ENCODE data around the gene TBC1D22A. TPM values are rescaled to one million over a fixed set of nuclear protein-coding genes. Genes with fewer than 3 reads are reported as not detected.
"Not testable (repeated sequence)": the region's sequence is repeated elsewhere in the genome, so short reads cannot be mapped to it uniquely, and the experiment has no call there.

Gene TBC1D22A
- total RNA-seq, 1 donor from 2014 or later, result 15.8 TPM

DNA sequence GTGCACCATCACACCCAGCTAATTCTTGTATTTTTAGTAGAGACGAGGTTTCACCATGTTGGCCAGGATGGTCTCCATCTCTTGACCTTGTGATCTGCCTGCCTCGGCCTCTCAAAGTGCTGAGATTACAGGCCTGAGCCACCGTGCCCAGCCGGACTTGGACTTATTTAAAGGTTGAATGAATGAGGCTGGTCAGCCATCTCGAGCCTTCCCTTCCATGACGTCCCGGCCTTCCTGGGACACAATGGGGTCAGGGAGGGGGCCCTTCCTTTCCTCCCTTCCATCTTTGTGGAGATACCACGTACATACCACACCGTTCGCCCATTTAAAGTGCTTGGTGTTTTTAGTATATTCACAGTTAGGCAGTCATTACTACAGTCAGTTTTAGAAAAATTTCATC is 19.8 kb downstream of the TBC1D22A start:
- ATAC-seq; DNase-seq; intact Hi-C loops (cut with micrococcal nuclease): not testable (repeated sequence)

DNA sequence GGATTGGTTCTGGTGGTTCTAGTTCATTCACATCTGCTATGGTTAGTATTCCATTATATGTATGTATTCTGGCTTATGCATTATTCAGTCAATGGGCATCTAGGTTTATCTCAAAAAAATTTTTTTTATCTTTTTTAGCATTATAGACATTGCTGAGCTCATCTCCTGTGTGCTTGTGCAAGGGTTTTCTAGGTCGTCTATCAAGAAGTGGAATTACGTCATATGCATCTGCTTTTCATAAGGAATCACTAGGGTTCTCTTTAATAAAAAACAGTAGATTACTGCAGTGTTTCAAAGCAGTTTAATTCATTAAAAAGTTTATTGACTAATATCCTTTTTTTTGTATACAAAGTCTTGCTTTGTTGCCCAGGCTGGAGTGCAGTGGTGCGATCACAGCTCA is 21.3 kb downstream of the TBC1D22A start:
- DNase-seq, result no peak
- ATAC-seq, result no peak
- intact Hi-C loops (cut with micrococcal nuclease), result no loop called here

DNA sequence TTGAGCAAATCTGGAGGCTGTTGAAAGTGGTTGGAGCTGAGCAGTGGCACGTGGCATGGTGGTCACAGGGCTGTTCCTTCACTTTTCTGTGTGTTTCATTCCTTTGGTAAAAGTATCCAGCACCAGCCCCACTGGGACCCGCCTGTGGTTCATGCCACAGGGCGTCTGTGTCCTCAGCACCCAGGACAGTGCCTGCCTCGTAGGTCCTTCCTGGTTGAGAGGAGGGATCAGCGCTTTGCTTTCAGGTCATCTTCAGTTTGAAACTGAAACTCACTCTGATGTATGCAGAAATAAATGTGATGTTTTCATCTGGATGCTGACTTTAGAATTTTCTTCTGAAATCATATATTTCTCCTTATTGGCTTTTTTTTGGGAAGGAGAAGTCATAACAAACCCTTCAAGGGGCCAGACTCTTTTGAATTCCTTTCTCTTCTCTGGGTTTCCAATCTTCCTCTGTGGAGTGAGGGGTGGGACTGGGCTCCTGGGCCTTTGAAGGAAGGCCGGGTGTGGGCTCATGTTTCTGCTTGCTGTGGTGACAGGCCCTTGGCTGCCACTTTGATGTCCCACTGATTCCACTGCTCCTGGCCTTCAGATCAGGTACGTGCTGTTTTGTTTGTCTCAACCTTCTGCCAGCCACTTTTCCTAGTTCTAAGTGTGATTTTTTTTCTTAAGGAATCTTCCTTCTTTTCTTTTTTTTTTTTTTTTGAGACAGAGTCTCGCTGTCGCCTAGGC is 26.2 kb downstream of the TBC1D22A start:
- intact Hi-C loops (cut with micrococcal nuclease), result no loop called here
- DNase-seq (no peak), ATAC-seq (peak; percentile 66)

DNA sequence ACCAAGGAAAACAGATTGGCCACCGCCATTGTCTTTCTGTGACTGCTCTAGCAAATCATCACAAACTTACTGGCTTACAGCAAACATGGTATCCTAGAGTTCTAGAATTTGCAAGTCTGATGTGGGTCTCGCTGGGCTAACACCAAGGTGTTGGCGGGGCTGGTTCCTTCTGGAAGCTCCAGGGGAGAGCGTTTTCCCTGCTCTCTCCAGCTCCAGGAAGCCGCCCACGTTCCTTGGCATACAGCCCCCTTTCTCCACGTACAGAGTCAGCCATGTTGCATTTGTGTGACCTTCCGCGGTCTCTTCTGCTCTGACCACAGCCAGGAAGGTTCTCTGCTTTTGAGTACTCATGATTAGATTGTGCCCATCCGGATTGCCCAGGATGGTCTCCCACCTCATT is 27.5 kb downstream of the TBC1D22A start:
- intact Hi-C loops (cut with micrococcal nuclease), result no loop called here
- no peak for DNase-seq
- no peak for ATAC-seq

- intact Hi-C loops (cut with micrococcal nuclease), result no loop called here
- ATAC-seq (peak; percentile 57), DNase-seq (peak; percentile 60)
Measured at GRCh38 chr22:46791201-46791731, 28.8 kb downstream of the TBC1D22A start.

- peak; percentile 8 for ATAC-seq
- DNase-seq, result no peak
- intact Hi-C loops (cut with micrococcal nuclease), result no loop called here
Measured at GRCh38 chr22:46792061-46792796, 29.8 kb downstream of the TBC1D22A start.

DNA sequence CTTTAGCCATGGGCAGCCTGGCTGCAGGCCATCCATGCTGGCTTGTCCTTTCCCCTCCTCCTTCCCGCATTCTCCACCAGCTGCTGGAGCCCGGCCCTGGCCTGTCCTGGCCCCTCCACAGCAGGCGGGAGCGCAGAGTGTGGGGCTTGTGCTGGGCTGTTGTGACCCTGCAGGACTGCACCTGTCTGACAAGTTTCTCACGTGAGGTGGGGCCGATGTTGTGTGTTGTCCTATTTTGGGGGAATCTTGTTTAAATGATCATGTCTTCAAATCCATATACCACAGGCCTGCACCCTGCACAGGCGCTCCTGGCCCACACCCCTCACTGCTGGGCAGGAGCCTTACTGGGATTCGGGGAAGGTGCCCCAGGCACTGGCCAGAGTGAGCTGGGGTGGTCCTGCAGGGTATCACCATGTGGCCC is 30.4 kb downstream of the TBC1D22A start:
- intact Hi-C loops (cut with micrococcal nuclease), result no loop called here
- ATAC-seq (peak; percentile 14), DNase-seq (no peak)

DNA sequence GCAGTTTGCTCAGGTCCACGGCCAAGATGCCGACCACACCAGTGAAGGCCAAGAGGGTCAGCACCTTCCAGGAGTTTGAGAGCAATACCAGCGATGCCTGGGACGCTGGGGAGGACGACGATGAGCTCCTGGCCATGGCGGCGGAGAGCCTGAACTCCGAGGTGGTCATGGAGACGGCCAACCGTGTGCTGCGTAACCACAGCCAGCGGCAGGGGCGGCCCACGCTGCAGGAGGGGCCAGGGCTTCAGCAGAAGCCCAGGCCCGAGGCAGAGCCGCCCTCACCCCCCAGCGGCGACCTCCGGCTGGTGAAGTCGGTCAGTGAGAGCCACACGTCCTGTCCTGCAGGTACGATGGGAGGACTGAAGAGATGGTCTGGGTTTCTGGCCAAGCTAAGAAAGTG is 31.0 kb downstream of the TBC1D22A start:
- ATAC-seq (no peak), DNase-seq (no peak)
- intact Hi-C loops (cut with micrococcal nuclease), result no loop called here

DNA sequence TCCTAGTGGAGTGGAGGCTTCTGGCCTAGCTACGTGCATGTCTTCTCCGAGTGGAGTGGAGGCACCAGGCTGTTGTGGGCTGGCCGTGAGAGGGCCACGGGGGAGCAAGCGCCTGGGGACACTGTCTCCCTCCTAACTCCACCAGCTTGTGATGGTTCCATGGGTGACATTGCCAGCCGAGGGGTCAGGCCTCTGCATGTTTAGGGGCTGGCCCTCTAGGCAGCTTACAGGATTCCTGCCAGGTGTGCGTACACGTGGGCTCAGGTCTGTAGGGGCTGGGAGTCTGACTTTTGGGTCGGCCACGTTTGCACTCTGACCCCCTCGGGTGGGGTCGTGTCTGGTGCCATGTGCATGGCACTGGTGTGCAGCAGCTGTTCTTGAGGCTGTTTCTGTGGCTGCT is 31.6 kb downstream of the TBC1D22A start:
- DNase-seq (no peak), ATAC-seq (no peak)
- intact Hi-C loops (cut with micrococcal nuclease), result no loop called here

- intact Hi-C loops (cut with micrococcal nuclease), result no loop called here
- ATAC-seq, result no peak
- no peak for DNase-seq
Measured at GRCh38 chr22:46794491-46794890, 32.0 kb downstream of the TBC1D22A start.

- no peak for DNase-seq
- intact Hi-C loops (cut with micrococcal nuclease), result no loop called here
- no peak for ATAC-seq
Measured at GRCh38 chr22:46795140-46795539, 32.7 kb downstream of the TBC1D22A start.

- no peak for ATAC-seq
Measured at GRCh38 chr22:46795845-46796565, 33.6 kb downstream of the TBC1D22A start.

GRCh38 chr22:46796566-46797195 is 34.2 kb downstream of the TBC1D22A start:
- intact Hi-C loops (cut with micrococcal nuclease), result no loop called here
- no peak for ATAC-seq
- no peak for DNase-seq

More at GRCh38 chr22:46795845-46796565, 33.6 kb downstream of the TBC1D22A start:
- DNase-seq, result no peak
- intact Hi-C loops (cut with micrococcal nuclease), result no loop called here

GRCh38 chr22:46797355-46797754 is 34.9 kb downstream of the TBC1D22A start:
- intact Hi-C loops (cut with micrococcal nuclease), result no loop called here
- no peak for ATAC-seq

DNA sequence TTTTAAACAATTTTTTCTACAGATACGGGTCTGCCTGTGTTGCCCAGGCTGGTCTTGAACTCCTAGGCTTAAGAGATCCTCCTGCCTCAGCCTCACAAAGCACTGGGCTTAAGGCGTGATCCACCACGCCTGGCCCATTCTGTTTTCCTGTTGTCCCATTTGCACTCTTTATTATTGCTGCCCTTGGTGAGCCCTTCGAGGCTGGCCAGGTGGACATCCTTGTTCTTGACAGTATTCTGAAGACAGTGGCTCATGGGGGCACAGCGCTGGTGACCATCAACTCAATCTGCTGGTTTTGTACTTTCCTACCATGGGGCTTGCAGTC is 35.6 kb downstream of the TBC1D22A start:
- DNase-seq, result no peak
- intact Hi-C loops (cut with micrococcal nuclease), result no loop called here
- no peak for ATAC-seq

More at GRCh38 chr22:46797355-46797754, 34.9 kb downstream of the TBC1D22A start:
- DNase-seq, result no peak

- intact Hi-C loops (cut with micrococcal nuclease), result no loop called here
- DNase-seq, result peak; percentile 87
- ATAC-seq, result peak; percentile 85
Measured at GRCh38 chr22:46798366-46799350, 36.2 kb downstream of the TBC1D22A start.

DNA sequence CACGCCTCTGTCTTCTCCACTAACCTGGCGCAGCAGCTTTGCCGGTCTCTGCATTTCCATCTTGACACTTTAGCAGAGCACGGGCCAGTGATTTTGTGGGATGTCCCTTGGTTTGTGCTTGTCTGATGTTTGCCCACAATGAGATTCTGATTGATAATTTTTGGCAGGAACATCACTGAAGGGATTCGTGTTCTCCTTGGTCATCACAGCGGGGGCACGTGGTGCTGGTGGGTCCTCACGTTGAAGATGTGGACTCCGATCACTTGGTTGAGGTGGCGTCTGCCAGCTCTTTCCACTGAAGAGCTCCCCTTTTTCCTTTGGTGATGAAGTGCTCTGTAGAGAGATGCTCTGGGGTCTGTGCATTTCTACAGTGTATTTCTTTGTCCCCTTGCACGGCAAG is 37.2 kb downstream of the TBC1D22A start:
- DNase-seq (no peak), ATAC-seq (no peak)
- intact Hi-C loops (cut with micrococcal nuclease), result no loop called here

- intact Hi-C loops (cut with micrococcal nuclease), result no loop called here
- DNase-seq (no peak), ATAC-seq (no peak)
Measured at GRCh38 chr22:46800102-46800857, 37.8 kb downstream of the TBC1D22A start.
